GM18951 (cell line): ENCODE measurements around the gene GIT1.
A peak's percentile ranks its signal among the peaks of the same experiment; 100 is the strongest.

ENCODE experiments used
- POLR2A ChIP-seq: IDR thresholded peaks from 4 replicates; pipeline ENCODE4 v1.6.1; 2011; ENCODE audit warnings: mild to moderate bottlenecking; ENCODE audit not compliant: insufficient read length, insufficient read depth; ENCODE audit errors: extremely low read depth
- in situ Hi-C: fragments of 300-500 bp; cut with MboI; formaldehyde crosslinking; loops from one replicate; pipeline ENCODE4 v1.12.0; 2022; ENCODE audit warnings: low sequenced_read_pairs, mixed read lengths, inconsistent platforms; ENCODE audit not compliant: unreplicated experiment

Gene GIT1

DNA sequence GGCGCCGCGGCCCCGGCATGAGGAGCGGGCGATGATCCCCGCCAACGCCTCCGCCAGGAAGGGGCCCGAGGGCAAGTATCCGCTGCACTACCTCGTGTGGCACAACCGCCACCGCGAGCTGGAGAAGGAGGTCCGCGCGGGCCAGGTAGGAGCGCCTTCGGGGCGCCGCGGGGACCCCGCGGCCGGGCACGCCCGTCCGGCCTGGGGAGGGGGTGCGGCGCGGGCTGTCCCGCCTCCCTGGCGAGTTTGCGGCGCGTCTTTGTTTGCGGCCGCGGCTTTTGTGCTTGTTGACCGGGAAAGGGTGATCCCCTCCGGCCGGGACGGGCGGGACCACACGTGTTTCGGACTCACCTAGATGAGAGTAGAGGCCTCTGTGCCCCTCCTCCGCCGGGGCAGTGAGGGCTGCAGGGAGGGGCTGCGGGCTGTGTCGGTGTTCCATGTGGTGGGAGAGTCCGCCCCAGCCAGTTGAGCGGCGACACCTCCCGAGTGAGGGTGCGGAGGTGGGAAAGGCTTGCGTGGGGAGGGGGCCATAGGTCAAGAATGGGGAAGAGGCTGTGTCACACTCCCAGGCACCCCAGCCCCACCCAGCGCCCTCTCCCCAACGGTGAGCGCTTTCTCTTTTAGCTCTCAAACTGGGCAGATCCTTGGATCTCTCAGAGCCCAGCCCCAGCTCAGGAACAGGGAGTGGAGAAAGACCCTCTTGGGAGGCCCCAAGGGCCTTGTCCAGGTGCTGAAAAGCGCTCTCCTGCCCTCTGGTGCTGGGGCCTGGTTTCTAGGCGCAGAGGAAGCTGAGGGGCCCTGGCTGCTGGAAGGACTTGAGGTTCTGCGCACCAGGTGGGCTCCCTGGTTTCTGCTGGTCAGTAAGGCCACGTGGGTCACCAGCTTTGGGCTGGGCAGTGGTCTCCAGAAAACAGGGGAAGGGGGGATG lies 4.4 kb upstream of the GIT1 start:
- no peak for TF ChIP-seq POLR2A

DNA sequence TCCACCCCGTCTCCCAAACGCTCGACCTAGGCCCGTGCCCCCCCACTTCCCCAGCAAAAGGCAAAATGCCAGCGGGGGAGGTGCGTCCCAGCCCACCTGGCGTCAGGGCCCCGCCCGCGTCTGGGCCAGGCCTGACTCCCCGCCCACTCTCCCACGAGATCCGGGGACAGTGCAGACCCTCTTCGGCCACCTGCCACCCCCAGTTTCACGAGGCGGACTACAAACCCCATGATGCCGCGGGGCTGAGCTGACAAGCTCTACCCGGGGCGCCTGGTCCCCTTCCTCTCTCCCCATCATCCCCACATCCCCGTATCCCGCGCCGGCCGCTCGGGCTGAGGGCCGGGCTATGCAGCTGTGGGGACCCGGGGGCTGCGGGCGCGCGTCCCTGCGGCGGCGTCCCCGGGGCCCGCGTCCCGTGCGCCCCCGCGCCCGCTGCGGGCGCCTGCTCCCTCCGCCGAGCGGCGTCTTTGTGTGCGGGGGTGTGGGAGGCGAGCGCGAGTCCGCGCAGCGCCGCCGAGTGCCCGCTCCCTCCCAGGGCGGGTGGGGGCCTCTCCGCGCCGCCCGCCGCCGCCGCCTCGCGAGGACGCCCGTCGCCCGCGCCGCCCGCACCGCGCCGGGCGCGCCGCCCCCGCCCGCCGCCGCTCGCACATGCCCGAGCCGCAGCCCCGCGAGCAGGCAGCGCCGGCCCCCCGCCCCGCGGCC lies 3.6 kb upstream of the GIT1 start, which contains the start of gene ANKRD13B:
Gene ANKRD13B, plus strand, starts transcription at position 283 of the 702 bp plus-strand sequence. CDS start 490 bp downstream, outside the sequence.
- in situ Hi-C loops, result no loop called here
- TF ChIP-seq POLR2A, result no peak

More for the DNA sequence above, 4.4 kb upstream of the GIT1 start:
- in situ Hi-C loops, result no loop called here

DNA sequence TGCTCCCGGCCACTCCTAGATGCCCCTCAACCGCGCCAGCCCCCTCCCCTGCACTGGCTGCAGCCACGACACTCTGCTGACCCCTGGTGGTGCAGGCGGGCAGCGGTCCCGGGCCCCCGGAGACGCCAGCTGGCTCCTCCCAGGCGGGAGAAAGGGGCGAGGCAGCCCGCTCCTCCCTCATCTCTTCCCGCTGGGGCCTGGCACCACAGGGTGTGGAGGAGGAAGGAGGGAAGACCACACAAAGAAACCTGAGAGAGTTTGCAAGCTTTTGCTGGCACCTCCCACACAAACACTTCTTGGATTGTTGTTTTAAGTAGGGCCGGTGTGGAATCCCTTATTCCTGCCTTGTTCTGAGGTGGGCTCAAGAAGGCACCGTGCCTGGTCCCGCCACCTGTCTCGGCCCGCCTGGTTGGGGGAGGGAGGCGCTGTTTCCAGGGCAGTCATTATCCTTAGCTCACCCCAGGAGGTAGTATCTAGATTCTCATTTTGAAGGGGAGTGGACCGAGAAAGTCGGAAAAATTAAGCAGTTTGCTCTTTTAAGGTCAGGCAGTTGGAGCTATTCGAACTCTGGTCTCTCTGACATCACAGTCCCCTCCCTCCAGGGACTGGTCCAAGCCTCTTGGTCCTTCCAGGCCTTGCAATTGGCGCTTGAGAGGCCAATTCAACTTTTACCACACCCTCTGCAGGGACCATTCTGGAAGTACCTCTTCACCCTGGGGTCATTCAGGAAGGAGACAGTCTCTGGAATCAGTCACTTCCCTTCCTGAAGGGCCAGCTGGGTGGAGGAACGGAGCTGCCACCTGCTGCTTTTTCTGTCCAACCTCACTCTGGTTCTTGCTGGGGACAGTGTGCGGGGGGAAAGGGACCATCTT lies 2.5 kb upstream of the GIT1 start:
- no peak for TF ChIP-seq POLR2A
- in situ Hi-C loops, result no loop called here

DNA sequence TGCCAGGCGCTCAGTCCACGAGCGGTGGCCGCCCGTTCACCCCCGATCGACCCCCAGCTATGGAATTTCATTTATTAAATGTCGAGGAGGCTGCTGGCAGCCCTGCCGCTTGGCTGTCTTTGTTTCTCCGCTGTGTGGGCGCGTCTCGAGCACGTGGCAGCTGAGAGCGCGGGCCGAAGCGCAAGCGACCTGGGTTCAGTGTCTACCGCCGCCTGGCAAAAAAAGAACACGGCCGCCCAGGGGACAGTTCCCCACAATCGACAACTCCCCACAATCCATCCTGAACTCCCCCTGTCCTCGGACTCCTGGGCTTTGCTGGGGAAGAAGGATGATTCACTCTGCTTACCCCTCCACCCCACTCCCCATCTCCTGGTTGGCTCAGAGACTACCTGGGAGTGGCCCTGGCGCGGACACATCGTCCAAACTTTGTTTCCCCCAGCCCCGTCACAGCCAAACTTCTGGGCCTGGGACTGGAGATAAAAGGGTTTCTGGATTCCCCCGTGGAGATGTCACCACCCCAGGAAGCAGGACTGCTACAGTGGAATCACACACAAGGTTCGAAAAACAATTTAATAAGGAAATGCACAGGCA lies 1.8 kb upstream of the GIT1 start:
- in situ Hi-C loops, result no loop called here
- peak; percentile 8 for TF ChIP-seq POLR2A

DNA sequence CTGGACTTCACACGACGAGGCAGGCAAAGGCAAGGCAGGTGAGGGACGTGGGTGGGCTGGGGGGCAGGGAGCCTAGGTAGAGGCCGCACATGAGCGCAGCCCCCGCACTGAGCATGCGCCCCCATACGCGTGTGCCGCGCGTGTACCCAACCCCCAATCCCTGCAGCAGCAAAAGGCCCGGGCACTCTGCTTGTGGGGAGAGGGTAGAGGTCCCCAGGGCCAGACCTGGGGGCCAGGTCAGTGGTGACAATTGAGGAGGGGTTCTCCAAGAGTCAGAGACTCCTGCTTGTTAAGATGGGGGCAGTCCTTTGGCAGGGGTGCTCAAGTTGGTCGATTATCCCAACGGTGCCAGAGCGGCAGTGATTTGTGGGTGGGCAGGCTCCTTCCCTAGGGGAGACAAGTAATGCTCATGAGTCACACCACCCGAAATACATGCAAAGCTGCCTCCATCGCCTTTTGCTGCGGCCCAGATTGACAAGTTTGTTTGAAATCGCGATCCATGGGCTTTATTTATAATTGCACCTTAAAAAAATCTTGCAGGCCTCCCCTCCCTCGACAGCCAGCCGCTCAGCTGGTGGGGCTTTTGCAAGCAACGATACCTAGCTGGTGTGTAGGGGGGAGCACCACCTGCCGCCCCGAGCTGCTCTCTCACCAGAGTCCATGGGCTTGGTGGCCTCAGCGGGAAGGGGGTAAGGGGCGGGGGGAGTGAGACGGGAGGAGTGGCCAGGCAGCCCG lies 1.1 kb upstream of the GIT1 start:
- no peak for TF ChIP-seq POLR2A
- in situ Hi-C loops, result no loop called here

DNA sequence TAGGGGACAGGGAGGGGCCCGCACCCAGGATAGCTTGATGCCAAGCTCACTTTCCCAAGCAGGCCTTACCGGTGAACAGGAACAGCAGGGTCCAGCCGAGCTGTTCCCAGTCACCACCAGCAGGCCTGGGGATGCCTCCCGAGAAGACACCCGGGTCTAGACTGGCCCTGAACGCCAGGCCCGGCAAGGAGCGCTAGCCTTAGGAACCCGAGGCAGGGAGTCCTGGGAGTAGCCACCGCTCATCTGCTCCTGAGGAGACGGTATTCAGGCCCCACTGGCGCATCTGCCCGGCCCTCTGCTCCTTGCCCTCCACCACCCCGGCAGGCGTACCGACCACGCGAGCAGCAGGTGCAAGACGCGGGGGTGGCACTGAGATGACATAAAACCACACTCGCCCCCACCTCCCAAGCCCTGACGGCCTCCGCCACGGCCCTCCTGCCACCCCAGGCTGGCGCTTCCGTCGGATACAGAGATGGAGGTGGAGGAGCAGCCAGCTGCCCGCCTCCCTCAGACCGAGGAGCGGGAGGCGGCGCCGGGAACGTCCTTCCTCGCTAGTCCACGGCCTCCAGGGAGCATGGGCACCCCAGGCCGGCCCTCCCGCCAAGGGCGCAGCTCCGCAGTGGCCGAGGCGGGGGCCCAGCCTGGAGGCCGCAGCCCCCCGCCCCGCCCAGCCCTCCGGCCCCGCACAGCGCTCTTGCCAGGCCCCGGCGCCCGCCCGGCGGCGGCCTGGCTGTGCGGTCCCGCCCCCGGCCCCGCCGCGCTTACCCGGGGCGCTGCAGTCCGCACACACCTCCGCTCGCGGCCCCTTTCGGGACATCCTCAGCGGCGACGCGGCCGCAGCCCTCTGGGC lies 661 bp downstream of the GIT1 start:
- in situ Hi-C loops, result no loop called here
- TF ChIP-seq POLR2A, result no peak

DNA sequence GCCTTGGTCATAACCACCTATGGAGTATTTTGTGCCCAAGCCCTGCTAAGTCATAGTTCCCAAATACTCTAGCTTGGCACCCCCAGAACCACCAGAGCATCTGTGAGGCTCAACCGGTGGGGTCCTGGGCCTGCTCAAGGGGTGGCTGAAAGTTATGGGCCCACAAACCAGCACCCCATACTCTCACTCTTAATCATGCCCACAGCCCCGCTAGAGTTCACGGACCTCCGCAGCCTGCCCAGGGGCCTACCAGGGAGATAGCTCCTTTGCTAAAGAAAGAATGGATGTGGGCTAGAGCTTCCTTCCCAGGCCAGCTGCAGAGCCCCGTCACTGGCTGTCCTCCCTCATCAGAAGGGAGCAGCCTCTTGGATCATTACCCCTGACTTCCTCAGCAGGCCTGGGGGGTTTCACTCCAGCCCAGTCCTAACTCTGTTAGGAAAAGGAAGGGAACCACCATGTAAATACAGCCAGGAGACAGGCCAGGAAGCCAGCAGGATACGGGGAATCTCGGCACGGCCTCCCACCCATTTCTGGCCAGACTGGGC lies 1.4 kb downstream of the GIT1 start:
- TF ChIP-seq POLR2A, result no peak
- in situ Hi-C loops, result no loop called here

DNA sequence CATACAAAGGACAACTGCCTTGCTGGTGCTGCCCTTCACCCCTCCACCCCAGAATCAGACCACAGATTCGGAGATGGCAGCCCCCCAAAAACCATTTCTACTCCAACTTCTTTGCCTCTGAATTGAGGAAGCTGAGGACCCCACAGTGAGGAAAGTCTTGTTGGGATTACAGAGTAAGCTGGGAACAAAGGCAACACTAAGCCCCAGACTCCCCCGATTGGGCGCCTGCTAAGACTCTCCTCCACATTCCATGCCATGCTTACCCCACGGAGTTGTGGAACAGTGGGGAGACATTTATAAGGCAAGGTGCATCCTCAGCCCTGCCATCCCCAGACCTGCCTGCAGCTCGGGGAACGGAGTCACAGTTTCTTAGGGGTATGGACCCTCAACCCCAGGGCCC lies 1.9 kb downstream of the GIT1 start:
- TF ChIP-seq POLR2A, result no peak
- in situ Hi-C loops, result no loop called here

DNA sequence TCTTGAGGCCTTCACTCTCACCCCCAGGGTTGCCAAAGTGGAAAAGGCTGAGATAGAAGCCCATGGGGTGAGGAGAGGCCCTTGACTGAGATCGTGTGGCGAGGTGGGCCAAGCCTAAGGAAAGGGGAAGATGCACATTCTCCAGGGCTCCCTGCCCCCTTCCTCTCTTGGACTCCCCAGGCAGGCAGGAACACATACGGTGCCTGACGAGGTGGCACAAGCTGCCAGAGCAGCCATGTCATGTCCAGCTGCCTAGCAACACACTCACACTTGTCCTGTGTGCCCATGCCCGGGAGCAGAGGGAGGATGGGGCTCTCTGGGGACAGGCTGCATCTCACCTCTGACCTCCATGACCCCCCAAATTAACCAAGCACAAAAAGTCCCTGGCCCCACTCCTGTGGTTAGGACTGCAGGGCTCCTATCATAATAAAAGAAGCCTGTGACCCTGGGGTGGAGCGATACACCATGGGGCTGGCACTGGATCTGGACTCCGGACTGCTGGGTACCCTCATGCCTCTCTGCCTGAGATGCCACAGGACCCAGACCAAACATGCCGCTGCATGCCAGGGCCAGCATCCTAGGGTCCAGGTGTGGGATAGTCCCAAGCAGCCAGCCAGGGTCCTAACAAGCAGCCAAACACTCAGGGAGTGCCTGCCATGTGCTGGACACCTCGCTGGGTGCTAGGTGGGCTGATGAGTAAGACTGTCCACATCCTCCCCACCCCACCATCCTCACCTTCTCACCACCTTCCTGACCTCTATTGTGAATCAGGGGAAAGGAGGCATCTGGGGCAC lies 2.6 kb downstream of the GIT1 start:
- in situ Hi-C loops, result no loop called here
- no peak for TF ChIP-seq POLR2A

DNA sequence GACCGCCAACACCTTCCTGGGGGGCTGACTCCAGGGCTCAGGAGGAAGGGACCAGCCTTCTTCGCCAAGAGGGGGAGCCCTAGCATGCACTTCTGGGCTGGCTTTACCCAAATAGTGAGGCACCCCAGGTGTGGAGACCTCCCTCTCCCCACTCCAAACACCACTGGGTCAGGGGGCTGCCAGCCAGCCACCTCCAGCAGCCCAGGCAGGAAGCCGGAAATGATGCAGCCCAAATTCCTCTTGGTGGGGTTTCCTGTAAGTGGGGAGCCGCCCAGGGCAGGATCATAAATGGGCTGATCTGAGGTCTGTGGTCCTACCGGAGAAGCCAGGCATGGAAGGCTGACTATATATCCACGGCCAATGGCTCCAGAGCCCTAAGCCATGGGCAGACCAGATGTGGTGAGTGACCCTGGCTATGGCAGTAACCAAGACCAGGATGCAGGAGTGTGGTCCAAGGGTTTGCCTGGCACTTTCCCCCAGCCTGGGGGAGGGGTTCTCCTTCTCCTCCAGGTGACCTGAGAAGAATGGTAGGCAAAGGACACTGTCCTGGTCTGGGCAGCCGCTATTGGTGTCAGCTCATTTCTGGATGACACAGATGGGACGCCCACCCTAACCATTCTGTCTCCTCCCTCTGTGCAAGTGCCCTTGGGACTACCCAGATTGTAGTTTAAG lies 4.2 kb downstream of the GIT1 start:
- no peak for TF ChIP-seq POLR2A
- in situ Hi-C loops, result no loop called here
